Adipocyte (in vitro differentiated cells): ENCODE results near the gene NDUFV2.
"Not testable (repeated sequence)": the region's sequence is repeated elsewhere in the genome, so short reads cannot be mapped to it uniquely, and the experiment has no call there.

Experiments
- DNase-seq: peaks from one replicate; pipeline ENCODE4 v3.0.0-alpha.2; 2015; ENCODE audit warnings: low read depth
- H3K27me3 ChIP-seq: replicated peaks from 2 replicates; pipeline ENCODE4 v1.7.0; 2013; ENCODE audit warnings: mild to moderate bottlenecking, low read length, moderate library complexity; ENCODE audit not compliant: control insufficient read depth, insufficient read depth
- H3K36me3 ChIP-seq: 2 replicates; pipeline ENCODE4 v1.7.0; 2013; ENCODE audit warnings: low read length, mild to moderate bottlenecking, moderate library complexity; ENCODE audit not compliant: control insufficient read depth, insufficient read depth, severe bottlenecking
- H3K4me1 ChIP-seq: 2 replicates; pipeline ENCODE4 v1.7.0; 2013; ENCODE audit warnings: mild to moderate bottlenecking, low read length, moderate library complexity; ENCODE audit not compliant: control insufficient read depth, insufficient read depth
- H3K4me3 ChIP-seq: 2 replicates; pipeline ENCODE4 v1.7.0; 2013; ENCODE audit warnings: mild to moderate bottlenecking, low read length, moderate library complexity
- H3K9ac ChIP-seq: 2 replicates; pipeline ENCODE4 v1.7.0; 2013; ENCODE audit warnings: mild to moderate bottlenecking, low read length, moderate library complexity
- H3K9me3 ChIP-seq: 2 replicates; pipeline ENCODE4 v1.7.0; 2013; ENCODE audit warnings: mild to moderate bottlenecking, low read length, moderate library complexity; ENCODE audit not compliant: control insufficient read depth

NDUFV2 gene

DNA sequence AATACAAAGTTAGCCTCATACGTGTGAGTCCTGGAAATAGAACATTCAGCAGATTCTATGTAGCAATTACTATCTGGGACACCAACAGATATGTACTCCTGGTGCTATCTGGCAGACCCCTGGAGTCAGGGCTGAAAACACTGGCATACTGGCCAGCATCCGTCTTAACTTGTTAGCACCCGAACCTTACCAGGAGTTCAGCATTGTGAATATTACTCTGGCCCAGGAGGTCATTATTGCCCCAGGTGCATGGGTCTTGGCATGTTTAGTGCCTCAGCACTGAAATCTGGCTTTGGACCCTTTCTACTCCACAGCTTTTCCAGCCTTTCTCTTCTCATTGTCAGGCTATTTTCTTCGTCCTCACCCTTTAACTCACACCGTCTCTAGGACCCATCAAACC is 11.9 kb upstream of the NDUFV2 start:
- Histone ChIP-seq H3K4me3 (no peak overlapping the region), H3K9ac (no peak overlapping the region), H3K36me3 (no peaks in the 10 kb centered on the region), H3K9me3 (no peaks in the 10 kb centered on the region), H3K27me3 (no peaks in the 10 kb centered on the region), H3K4me1 (peaks cover 20% of the 10 kb centered on the region)
- DNase-seq = no peak

DNA sequence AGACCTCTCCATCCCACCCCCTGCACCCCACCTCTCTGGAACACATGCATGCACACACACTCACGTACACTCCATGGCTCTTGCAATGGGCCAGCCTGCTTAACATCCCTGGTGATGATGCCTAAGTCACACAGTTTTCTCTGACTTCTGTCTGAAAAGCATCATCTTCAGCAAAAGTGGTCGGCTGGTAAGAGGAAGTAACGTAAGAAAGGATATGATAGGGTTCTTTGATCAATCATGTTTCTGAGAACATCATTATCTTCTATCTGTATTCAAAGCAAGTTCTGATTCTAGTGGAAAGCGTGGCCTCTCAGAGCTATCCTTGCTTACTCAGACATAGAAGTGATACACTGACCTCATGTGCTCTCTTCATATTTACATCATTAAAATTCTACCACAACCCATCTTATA is 11.4 kb upstream of the NDUFV2 start:
- no peaks in the 10 kb centered on the region for H3K9me3 ChIP-seq
- DNase-seq = no peak
- no peak overlapping the region for H3K4me3 ChIP-seq
- H3K36me3 ChIP-seq = no peaks in the 10 kb centered on the region
- peaks cover 20% of the 10 kb centered on the region for H3K4me1 ChIP-seq
- H3K9ac ChIP-seq = no peak overlapping the region
- no peaks in the 10 kb centered on the region for H3K27me3 ChIP-seq

DNA sequence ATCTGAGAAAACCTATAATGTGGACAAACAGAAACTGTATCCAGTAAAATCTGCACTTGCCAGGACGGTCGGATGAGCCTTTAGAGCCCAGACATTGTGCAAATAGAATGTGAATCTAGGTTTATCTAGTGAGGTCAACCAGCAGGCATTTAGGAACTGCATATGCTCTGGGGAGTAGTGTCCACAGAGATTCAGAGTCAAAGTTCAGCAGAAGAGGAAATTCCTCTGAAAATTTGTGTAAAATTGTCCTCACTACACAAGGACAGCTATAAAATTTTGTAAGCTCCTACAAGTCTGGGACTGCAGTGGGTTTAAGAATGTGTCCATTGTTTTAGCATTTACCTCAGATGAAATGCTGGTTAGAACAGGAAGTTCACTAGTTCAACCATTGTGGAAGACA is 9.8 kb upstream of the NDUFV2 start:
- no peaks in the 10 kb centered on the region for H3K9me3 ChIP-seq
- H3K9ac ChIP-seq = no peak overlapping the region
- no peak for DNase-seq
- peaks cover 20% of the 10 kb centered on the region for H3K4me1 ChIP-seq
- H3K27me3 ChIP-seq = no peaks in the 10 kb centered on the region
- no peak overlapping the region for H3K4me3 ChIP-seq
- no peaks in the 10 kb centered on the region for H3K36me3 ChIP-seq

DNA sequence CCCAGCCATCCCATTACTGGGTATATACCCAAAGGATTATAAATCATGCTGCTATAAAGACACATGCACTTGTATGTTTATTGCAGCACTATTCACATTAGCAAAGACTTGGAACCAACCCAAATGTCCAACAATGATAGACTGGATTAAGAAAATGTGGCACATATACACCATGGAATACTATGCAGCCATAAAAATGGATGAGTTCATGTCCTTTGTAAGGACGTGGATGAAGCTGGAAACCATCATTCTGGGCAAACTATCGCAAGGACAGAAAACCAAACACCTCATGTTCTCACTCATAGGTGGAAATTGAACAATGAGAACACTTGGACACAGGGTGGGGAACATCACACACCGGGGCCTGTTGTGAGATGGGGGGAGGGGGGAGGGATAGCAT is 9.4 kb upstream of the NDUFV2 start:
- not testable (repeated sequence) for H3K27me3 ChIP-seq, DNase-seq, H3K36me3 ChIP-seq, H3K9me3 ChIP-seq, H3K9ac ChIP-seq, H3K4me3 ChIP-seq
- peaks cover 20% of the 10 kb centered on the region for H3K4me1 ChIP-seq

DNA sequence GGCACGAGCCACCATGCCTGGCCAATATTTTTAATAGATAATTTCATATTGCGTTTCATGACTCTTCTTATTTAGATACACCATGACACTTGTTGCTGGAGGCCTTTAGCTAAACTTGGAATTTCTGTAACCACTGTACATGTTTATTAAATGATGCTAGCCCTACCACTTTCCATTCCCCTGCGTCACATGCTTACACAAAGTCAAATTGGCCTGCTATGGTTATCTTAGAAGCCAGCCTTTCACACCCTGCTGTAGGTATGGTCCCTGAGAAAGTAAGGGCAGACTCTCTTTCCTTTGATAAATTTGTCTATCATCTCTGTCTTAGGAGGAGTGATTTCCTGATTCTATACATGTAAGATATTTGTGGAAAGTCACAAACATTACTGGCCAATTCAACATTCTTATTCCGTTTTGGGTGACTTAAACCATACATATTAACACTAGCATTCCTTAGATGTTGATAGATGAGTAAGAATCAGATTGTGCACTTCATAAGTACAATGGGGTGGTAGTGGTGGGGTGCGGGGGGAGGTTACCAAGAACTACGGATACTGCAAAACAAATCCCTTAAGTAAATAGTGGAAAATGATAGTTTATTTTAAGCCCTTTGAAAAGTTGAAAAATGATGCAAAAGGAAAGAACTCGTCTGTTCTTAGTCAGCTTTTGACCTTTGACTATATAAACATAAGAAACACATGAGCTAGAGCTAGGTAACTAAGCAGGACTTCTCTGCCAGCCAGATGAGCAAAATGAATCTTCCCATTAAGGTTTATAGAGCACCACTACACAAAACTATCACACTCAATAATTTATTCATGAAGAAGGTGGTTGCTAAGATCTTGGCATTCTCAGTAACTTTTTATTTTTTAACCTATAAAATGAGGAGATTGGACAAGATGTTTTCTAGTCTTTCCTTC is 7.9 kb upstream of the NDUFV2 start:
- no peak overlapping the region for H3K9ac ChIP-seq
- no peak overlapping the region for H3K4me3 ChIP-seq
- H3K27me3 ChIP-seq = no peaks in the 10 kb centered on the region
- peak; percentile 79 for DNase-seq
- H3K4me1 ChIP-seq = peaks cover 20% of the 10 kb centered on the region
- no peaks in the 10 kb centered on the region for H3K9me3 ChIP-seq
- H3K36me3 ChIP-seq = no peaks in the 10 kb centered on the region

DNA sequence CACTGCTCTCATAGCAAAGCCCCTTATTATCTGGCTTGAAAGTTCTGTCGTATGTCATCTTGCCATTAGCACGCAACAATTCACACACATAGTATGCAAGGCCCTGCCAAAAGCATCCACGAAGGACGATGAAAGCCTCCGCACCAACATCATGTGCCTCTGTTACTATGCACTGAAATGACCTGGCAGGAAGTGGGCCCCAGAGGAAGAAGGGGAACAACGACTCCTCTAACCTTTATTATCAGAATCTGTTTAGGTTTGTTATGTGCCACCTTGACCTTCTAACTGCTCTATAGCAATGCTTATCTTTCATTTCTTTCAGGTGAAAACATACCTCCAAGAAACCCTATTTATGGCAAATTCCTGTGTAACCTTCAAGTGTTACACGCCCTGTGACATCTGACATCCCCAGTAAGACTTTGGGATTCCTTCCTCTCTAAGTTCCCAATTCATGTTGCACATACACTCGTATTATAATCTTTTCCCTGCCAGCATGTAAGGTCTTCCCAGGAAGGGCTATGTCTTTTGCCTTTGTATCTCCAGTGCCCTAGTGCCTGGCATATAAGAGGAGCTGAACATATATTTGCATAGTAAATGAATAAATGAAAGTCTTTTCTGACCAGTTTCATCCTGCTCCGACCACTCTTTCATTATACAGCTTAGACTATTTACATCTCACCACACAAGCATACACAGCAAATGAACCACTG is 7.0 kb upstream of the NDUFV2 start:
- Histone ChIP-seq H3K9me3 (no peaks in the 10 kb centered on the region), H3K4me1 (peaks cover 20% of the 10 kb centered on the region), H3K4me3 (no peak overlapping the region), H3K27me3 (no peaks in the 10 kb centered on the region), H3K9ac (no peak overlapping the region), H3K36me3 (no peaks in the 10 kb centered on the region)
- no peak for DNase-seq

DNA sequence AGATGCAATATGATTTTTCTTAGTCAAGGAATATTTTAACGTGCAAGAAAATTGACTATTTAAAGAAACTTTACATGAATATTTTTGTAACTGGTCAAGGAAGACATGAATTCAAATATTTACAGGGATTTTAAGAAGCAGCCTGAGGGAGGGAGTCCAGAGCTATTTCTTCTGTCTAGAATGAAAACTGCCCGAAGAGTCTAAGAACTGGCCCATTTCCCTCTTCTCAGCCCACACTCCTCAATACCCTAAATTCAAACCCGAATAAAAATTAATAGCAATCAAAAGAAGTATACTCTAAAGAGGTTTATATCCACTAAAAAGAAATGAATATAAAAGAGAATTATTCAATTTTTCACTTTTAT is 6.5 kb upstream of the NDUFV2 start:
- H3K9me3 ChIP-seq = no peaks in the 10 kb centered on the region
- DNase-seq = no peak
- no peak overlapping the region for H3K9ac ChIP-seq
- H3K36me3 ChIP-seq = no peaks in the 10 kb centered on the region
- H3K4me1 ChIP-seq = peaks cover 23% of the 10 kb centered on the region
- H3K4me3 ChIP-seq = no peak overlapping the region
- no peaks in the 10 kb centered on the region for H3K27me3 ChIP-seq

DNA sequence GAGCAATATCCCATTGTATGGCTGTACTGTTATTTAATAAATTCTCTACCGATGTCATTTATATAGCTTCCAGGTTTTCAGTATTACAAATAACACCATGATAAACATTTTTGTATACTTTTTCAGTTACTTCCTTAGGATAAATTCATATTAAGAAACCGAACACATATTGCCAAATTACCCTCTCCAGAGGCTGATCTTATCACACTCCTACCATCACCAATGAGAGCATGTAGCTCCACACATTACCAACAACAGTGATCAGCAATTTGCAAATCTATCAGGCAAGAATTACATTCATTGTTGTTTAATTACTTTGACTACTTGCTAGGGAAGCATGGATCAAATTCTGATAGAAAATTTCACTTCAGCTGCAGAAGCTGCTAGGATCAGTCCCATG is 5.8 kb upstream of the NDUFV2 start:
- Histone ChIP-seq H3K27me3 (no peaks in the 10 kb centered on the region), H3K4me1 (peaks cover 28% of the 10 kb centered on the region), H3K9ac (no peak overlapping the region), H3K36me3 (no peaks in the 10 kb centered on the region), H3K4me3 (no peak overlapping the region), H3K9me3 (no peaks in the 10 kb centered on the region)
- DNase-seq = no peak

DNA sequence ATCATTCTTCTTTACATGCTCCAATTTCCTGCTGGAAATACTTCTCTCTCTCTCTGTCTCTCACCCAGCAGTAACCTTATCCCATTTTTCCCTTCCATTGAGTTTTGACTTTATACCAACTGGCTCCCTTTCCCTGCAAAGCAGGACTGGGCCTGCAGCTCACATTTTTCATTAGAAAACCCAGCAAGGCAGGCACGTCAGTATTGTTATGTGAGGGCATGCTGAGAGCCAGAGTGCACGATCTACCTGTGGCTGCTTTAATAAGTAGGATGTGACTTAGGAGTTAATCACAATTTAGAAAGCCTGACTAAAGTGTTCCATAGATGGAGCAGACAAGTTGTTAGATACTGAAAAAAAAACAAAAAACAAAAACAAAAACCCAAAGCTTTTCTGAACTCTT is 5.2 kb upstream of the NDUFV2 start:
- Histone ChIP-seq H3K4me3 (no peak overlapping the region), H3K9me3 (no peaks in the 10 kb centered on the region), H3K36me3 (no peaks in the 10 kb centered on the region), H3K9ac (no peak overlapping the region), H3K4me1 (peaks cover 28% of the 10 kb centered on the region), H3K27me3 (no peaks in the 10 kb centered on the region)
- DNase-seq = no peak

DNA sequence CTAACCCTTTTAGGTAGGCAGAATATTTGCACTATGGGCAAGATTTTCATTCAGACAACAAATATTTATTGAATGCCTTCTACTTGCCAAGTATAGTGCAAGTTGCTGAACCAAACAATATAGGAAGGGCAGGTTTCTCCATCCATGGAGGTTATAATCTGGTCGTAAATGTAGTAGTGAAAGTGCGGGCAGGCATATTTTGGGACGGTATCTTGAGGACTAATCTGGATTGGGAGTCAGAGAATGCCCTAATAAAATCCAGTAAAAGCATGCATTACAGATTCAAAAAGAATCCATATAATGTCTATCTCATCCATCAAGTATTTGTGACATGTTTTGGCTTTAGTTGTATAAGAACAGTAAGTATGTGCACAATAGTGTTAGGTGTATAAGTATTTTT is 1.7 kb upstream of the NDUFV2 start:
- Histone ChIP-seq H3K36me3 (no peaks in the 10 kb centered on the region), H3K4me1 (peaks cover 25% of the 10 kb centered on the region), H3K9ac (no peak overlapping the region), H3K9me3 (no peaks in the 10 kb centered on the region), H3K27me3 (no peaks in the 10 kb centered on the region), H3K4me3 (no peak overlapping the region)
- no peak for DNase-seq

DNA sequence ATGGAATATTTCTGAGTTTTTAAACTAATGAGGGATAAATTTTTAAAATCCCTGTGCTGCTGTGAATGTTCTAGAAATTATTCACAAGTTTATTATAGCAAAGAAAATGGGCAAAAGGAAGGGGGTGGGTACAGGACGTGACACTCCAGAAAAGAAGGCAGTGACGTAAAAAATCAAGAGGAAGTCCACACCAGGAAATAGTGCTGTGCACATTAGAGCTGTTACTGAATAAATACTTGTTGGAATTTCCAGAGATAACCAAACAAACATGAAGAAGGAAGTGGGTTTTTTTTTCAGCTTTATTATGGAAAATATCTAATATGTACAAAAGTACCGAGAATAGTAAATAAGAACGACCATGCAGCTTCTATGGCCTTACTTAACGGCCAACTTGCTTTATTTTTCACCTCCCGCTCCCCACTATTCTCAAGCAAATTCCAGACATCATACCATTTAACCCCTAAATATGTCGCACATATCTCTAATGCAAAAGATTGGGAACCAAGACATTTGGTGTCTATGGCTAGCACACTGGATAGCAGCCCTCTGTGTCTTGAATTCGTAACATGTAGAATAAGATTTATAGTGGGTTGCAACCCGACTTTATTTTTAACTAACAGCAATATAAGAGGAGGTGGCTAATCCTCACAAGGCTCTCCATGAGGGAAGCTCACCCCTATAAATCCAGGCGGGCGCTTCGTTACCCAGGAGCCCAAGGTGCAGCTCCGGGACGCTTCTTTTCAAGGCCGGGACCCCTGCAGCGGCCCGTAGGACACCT is 580 bp upstream of the NDUFV2 start:
- Histone ChIP-seq H3K4me3 (peak overlapping the region; percentile 89), H3K9ac (peak overlapping the region; percentile 99), H3K36me3 (no peaks in the 10 kb centered on the region), H3K27me3 (no peaks in the 10 kb centered on the region), H3K9me3 (no peaks in the 10 kb centered on the region), H3K4me1 (peaks cover 37% of the 10 kb centered on the region)
- peak; percentile 59 for DNase-seq
